Astrocyte of the hippocampus (primary cell): Measurements from ENCODE around the gene POFUT1.

ENCODE experiments used
- DNase-seq: peaks from one replicate; pipeline ENCODE4 v3.0.0; 2011; ENCODE audit warnings: low read depth, low spot score

POFUT1 gene

GRCh38 chr20:32277361-32278198, 69.9 kb downstream of the POFUT1 start, which contains the start of gene KIF3B:
Gene KIF3B (plus strand): TSS chr20:32277651. CDS start chr20:32309778, 32,127 bp downstream.
- DNase-seq: peak; percentile 94

GRCh38 chr20:32278199-32278643, 70.5 kb downstream of the POFUT1 start:
- no peak for DNase-seq

GRCh38 chr20:32281711-32282110, 74.0 kb downstream of the POFUT1 start:
- DNase-seq: no peak

- peak; percentile 14 for DNase-seq
Observed at GRCh38 chr20:32282461-32282860, 74.8 kb downstream of the POFUT1 start.

GRCh38 chr20:32285082-32285620, 77.5 kb downstream of the POFUT1 start:
- DNase-seq: no peak

GRCh38 chr20:32285621-32286371, 78.1 kb downstream of the POFUT1 start:
- no peak for DNase-seq

- DNase-seq: no peak
Observed at GRCh38 chr20:32287231-32287638, 79.6 kb downstream of the POFUT1 start.
